Measurements from ENCODE around the gene ATCAY. TPM values are rescaled to one million over a fixed set of nuclear protein-coding genes. Genes with fewer than 3 reads are reported as not detected.
"Not testable (repeated sequence)": the region's sequence is repeated elsewhere in the genome, so short reads cannot be mapped to it uniquely, and the experiment has no call there.

Gene ATCAY
- total RNA-seq, 4 donors from 2014 or later: not detected

GRCh38 chr19:3944018-3944721, 63.7 kb downstream of the ATCAY start:
- Histone ChIP-seq H3K27ac (no peak overlapping the region), H3K4me1 (no peaks in the 10 kb centered on the region), H3K4me3 (no peak overlapping the region), H3K27me3 (no peaks in the 10 kb centered on the region), H3K9me3 (no peaks in the 10 kb centered on the region), H3K36me3 (no peaks in the 10 kb centered on the region)
- TF ChIP-seq CTCF (IDR thresholded peaks at IDR 0.05) (no peak), EP300 (IDR thresholded peaks at IDR 0.05) (no peak), POLR2A (IDR thresholded peaks at IDR 0.05) (no peak)
- 78 to 85% methylated on average over 11 of the region's 11 CpGs for WGBS, 2 donors
- no peak for DNase-seq (ENCODE audit: low spot score in 2 of 2)

GRCh38 chr19:3945838-3946237, 65.4 kb downstream of the ATCAY start:
- no peak for TF ChIP-seq POLR2A (IDR thresholded peaks at IDR 0.05)
- WGBS, 2 donors: 42 to 54% methylated on average over 2 of the region's 2 CpGs
- H3K4me3 ChIP-seq: no peak overlapping the region
- peaks cover 0 to 8% (median 0%) of the 10 kb centered on the region in 4 donors for H3K4me1 ChIP-seq
- H3K36me3 ChIP-seq: no peaks in the 10 kb centered on the region
- no peak for DNase-seq (ENCODE audit: low spot score in 2 of 2)
- H3K9me3 ChIP-seq: no peaks in the 10 kb centered on the region
- no peak overlapping the region for H3K27ac ChIP-seq
- no peaks in the 10 kb centered on the region for H3K27me3 ChIP-seq

GRCh38 chr19:3947316-3947933, 66.9 kb downstream of the ATCAY start:
- peaks cover 0 to 15% (median 0%) of the 10 kb centered on the region in 4 donors for H3K4me1 ChIP-seq
- not testable (repeated sequence) for H3K4me3 ChIP-seq; H3K27ac ChIP-seq; H3K9me3 ChIP-seq; DNase-seq (ENCODE audit: low spot score in 2 of 2); H3K27me3 ChIP-seq; H3K36me3 ChIP-seq
- 86 to 89% methylated on average over 15 of the region's 15 CpGs for WGBS, 2 donors

- no peak overlapping the region for H3K27ac ChIP-seq
- 74 to 76% methylated on average over 8 to 11 of the region's 11 CpGs for WGBS, 2 donors
- H3K4me1 ChIP-seq: peaks cover 0 to 21% (median 0%) of the 10 kb centered on the region in 4 donors
- DNase-seq (ENCODE audit: low spot score in 2 of 2): no peak
- no peak for TF ChIP-seq POLR2A (IDR thresholded peaks at IDR 0.05)
- no peak for TF ChIP-seq EP300 (IDR thresholded peaks at IDR 0.05)
- TF ChIP-seq CTCF (IDR thresholded peaks at IDR 0.05): no peak
- no peaks in the 10 kb centered on the region for H3K9me3 ChIP-seq
- H3K36me3 ChIP-seq: no peaks in the 10 kb centered on the region
- H3K27me3 ChIP-seq: no peaks in the 10 kb centered on the region
- H3K4me3 ChIP-seq: no peak overlapping the region
Measured at GRCh38 chr19:3949294-3949693, 68.8 kb downstream of the ATCAY start.

- Histone ChIP-seq H3K4me3 (no peak overlapping the region), H3K27me3 (no peaks in the 10 kb centered on the region), H3K4me1 (peaks cover 0 to 21% (median 0%) of the 10 kb centered on the region in 4 donors), H3K36me3 (no peaks in the 10 kb centered on the region), H3K27ac (no peak overlapping the region), H3K9me3 (no peaks in the 10 kb centered on the region)
- no peak for DNase-seq (ENCODE audit: low spot score in 2 of 2)
- WGBS, 2 donors: 42 to 57% methylated on average over 15 to 20 of the region's 20 CpGs
- no peak for TF ChIP-seq POLR2A (IDR thresholded peaks at IDR 0.05)
- no peak for TF ChIP-seq EP300 (IDR thresholded peaks at IDR 0.05)
- TF ChIP-seq CTCF (IDR thresholded peaks at IDR 0.05): no peak
Measured at GRCh38 chr19:3949997-3950859, 69.7 kb downstream of the ATCAY start.
